BLaER1 treated with 17β-estradiol and CSF1 and Interleukin-3, amounts not matched to agents 10 nM and 100 nM (cell line): Measurements from ENCODE around the gene ARF6.
"Not testable (repeated sequence)": the region's sequence is repeated elsewhere in the genome, so short reads cannot be mapped to it uniquely, and the experiment has no call there.

Experiments used
- H3K27ac ChIP-seq, 11 experiments: shearing (Covaris generic); formaldehyde crosslinking; 2 replicates each; pipeline ENCODE4 v1.8.1; 2022
- H3K27me3 ChIP-seq, 11 experiments: shearing (Covaris generic); formaldehyde crosslinking; 2 replicates each; pipeline ENCODE4 v1.8.1; 2022
- H3K36me3 ChIP-seq, 11 experiments: shearing (Covaris generic); formaldehyde crosslinking; 2 replicates each; pipeline ENCODE4 v1.8.1; 2022
- H3K4me1 ChIP-seq, 10 experiments: shearing (Covaris generic); formaldehyde crosslinking; 2 replicates each; pipeline ENCODE4 v1.8.1; 2022
- H3K4me2 ChIP-seq, 11 experiments: shearing (Covaris generic); formaldehyde crosslinking; 2 replicates each; pipeline ENCODE4 v1.8.1; 2022
- H3K4me3 ChIP-seq, 10 experiments: shearing (Covaris generic); formaldehyde crosslinking; 2 replicates each; pipeline ENCODE4 v1.8.1; 2022
- H3K9ac ChIP-seq, 11 experiments: shearing (Covaris generic); formaldehyde crosslinking; 2 replicates each; pipeline ENCODE4 v1.8.1; 2022
- H3K9me3 ChIP-seq, 11 experiments: shearing (Covaris generic); formaldehyde crosslinking; replicated peaks in 1 of 11; 2 replicates each; pipeline ENCODE4 v1.8.1; 2022
- H4K20me1 ChIP-seq, 11 experiments: shearing (Covaris generic); formaldehyde crosslinking; 2 replicates each; pipeline ENCODE4 v1.8.1; 2022
- Cebpa-rat ChIP-seq, 11 experiments: shearing (Covaris generic); IDR thresholded peaks; 2 replicates each; pipeline ENCODE4 v1.8.1; 2022

Gene ARF6

DNA sequence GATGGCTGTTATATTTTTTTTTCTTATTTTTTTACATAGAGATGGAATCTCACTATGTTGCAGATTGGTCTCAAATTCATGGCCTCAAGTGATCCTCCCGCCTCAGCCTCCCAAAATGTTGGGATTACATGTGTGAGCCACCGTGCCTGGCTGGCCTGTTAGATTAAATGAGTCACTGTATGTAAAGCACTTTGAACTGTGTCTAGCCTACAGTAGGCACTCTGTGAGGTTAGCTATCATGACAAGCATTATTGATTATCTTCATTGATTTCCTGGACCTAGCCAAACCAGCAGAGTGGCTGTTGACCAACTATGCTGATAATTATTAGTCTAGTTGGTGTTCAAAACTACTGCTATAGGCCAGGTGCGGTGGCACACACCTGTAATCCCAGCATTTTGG is 42.6 kb downstream of the ARF6 start:
- no peak overlapping the region for H3K9ac ChIP-seq
- peak overlapping the region in 3 of 11 experiments; percentile 53 to 60 (median 58); a peak in 5 of 22 replicates for H3K4me2 ChIP-seq
- H3K4me3 ChIP-seq, result no peak overlapping the region
- peaks cover 0 to 7% (median 0%) of the 10 kb centered on the region in 11 experiments; a peak in 1 of 22 replicates for H3K36me3 ChIP-seq
- H4K20me1 ChIP-seq, result no peaks in the 10 kb centered on the region
- TF ChIP-seq Cebpa-rat (IDR thresholded peaks at IDR 0.05), result no peak
- H3K27ac ChIP-seq, result no peak overlapping the region
- H3K27me3 ChIP-seq, result no peaks in the 10 kb centered on the region
- peaks cover 31 to 48% (median 43%) of the 10 kb centered on the region in 11 experiments for H3K9me3 ChIP-seq
- H3K4me1 ChIP-seq, result peaks cover 12 to 69% (median 16%) of the 10 kb centered on the region in 10 experiments

DNA sequence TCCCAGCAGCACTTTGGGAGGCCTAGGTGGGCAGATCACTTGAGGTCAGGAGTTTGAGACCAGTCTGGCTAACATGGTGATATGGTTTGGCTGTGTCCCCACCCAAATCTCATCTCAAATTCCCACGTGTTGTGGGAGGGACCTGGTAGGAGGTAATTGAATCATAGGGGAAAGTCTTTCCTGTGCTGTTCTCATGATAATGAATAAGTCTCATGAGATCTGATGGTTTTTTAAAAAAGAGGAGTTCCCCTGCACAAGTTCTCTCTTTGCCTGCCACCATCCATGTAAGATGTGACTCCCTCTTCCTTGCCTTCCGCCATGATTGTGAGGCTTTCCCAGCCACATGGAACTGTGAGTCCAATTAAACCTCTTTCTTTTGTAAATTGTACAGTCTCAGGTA is 43.4 kb downstream of the ARF6 start:
- Histone ChIP-seq H3K4me1 (peaks cover 15 to 70% (median 17%) of the 10 kb centered on the region in 10 experiments), H3K9me3 (peaks cover 31 to 48% (median 43%) of the 10 kb centered on the region in 11 experiments)
- not testable (repeated sequence) for H3K36me3 ChIP-seq, H3K9ac ChIP-seq, H4K20me1 ChIP-seq, H3K27ac ChIP-seq, H3K27me3 ChIP-seq, H3K4me2 ChIP-seq, H3K4me3 ChIP-seq

DNA sequence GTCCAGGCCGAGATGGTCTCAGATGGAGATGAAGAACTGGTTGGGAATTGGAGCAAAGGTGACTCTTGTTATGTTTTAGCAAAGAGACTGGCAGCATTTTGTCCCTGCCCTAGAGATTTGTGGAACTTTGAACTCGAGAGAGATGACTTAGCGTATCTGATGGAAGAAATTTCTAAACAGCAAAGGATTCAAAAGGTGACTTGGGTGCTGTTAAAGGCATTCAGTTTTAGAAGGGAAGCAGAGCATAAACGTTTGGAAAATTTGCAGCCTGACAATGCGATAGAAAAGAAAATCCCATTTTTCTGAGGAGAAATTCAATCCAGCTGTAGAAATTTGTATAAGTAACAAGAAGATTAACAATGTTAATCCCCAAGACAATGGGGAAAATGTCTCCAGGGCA is 44.0 kb downstream of the ARF6 start:
- H3K27me3 ChIP-seq, H3K4me2 ChIP-seq, H3K27ac ChIP-seq, H3K9ac ChIP-seq, H3K4me3 ChIP-seq, H4K20me1 ChIP-seq, H3K36me3 ChIP-seq: not testable (repeated sequence)
- Histone ChIP-seq H3K9me3 (peaks cover 31 to 48% (median 43%) of the 10 kb centered on the region in 11 experiments), H3K4me1 (peaks cover 21 to 70% (median 23%) of the 10 kb centered on the region in 10 experiments)

DNA sequence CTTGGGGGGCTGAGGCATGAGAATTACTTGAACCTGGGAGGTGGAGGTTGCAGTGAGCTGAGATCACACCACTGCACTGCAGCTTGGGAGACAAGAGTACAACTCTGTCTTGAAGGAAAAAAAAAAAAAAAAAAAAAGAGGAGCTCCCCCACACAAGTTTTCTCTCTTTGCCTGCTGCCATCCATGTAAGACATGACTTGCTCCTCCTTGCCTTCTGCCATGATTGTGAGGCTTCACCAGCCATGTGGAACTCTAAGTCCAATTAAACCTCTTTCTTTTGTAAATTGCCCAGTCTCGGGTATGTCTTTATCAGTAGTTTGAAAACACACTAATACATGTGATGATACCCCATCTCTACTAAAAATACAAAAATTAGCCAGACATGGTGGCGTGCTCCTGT is 46.3 kb downstream of the ARF6 start:
- H3K4me3 ChIP-seq, result peak overlapping the region in 1 of 10 experiments; percentile 8; a peak in 1 of 20 replicates
- H4K20me1 ChIP-seq, H3K9ac ChIP-seq, H3K27me3 ChIP-seq, H3K36me3 ChIP-seq: not testable (repeated sequence)
- peak overlapping the region in 2 of 11 experiments; percentile 71 to 83; a peak in 3 of 22 replicates for H3K4me2 ChIP-seq
- H3K9me3 ChIP-seq, result peaks cover 40 to 64% (median 56%) of the 10 kb centered on the region in 11 experiments
- H3K4me1 ChIP-seq, result peaks cover 21 to 63% (median 23%) of the 10 kb centered on the region in 10 experiments
- peak overlapping the region in 3 of 11 experiments; percentile 83 to 88 (median 86); a peak in 3 of 22 replicates for H3K27ac ChIP-seq

DNA sequence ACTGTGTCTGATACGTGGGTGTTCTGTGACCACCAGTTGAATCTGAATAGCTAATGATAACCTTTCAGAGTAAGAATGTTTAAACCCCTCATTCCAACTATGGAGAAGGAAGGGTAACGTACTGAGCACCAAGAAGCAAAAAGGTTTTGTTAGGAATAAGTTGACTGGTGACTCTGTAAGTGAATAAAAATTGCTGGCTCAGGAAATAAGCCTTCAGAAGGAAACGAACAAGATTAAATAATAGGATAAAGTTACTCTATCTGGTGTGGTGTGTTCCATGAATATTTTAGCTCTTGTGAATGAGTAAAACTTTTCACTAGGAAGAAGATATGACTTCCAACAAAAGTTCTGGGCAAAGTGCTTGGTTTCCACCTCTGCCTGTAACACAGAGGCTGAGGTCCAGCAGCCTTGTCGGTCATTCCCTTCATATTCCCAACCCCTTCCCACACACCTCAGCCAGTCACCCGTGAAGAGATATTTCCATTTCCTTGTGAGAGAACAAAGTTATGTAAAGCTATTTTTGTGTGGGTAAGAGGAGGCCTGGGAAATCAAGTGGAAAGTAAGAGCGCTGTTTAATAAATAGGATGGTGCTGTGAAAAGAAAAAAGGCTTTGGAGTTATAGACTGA is 47.1 kb downstream of the ARF6 start:
- Histone ChIP-seq H3K9me3 (peaks cover 40 to 64% (median 56%) of the 10 kb centered on the region in 11 experiments), H3K4me1 (peaks cover 21 to 62% (median 24%) of the 10 kb centered on the region in 10 experiments), H3K4me3 (no peak overlapping the region), H3K27ac (peak overlapping the region; percentile 15 to 88 (median 67); a peak in 21 of 22 replicates), H4K20me1 (no peaks in the 10 kb centered on the region), H3K27me3 (no peaks in the 10 kb centered on the region), H3K36me3 (peaks cover 0 to 7% (median 0%) of the 10 kb centered on the region in 11 experiments; a peak in 2 of 22 replicates), H3K9ac (peak overlapping the region in 7 of 11 experiments; percentile 10 to 70 (median 45); a peak in 11 of 22 replicates), H3K4me2 (peak overlapping the region; percentile 62 to 83 (median 71))
- TF ChIP-seq Cebpa-rat (IDR thresholded peaks at IDR 0.05), result no peak

DNA sequence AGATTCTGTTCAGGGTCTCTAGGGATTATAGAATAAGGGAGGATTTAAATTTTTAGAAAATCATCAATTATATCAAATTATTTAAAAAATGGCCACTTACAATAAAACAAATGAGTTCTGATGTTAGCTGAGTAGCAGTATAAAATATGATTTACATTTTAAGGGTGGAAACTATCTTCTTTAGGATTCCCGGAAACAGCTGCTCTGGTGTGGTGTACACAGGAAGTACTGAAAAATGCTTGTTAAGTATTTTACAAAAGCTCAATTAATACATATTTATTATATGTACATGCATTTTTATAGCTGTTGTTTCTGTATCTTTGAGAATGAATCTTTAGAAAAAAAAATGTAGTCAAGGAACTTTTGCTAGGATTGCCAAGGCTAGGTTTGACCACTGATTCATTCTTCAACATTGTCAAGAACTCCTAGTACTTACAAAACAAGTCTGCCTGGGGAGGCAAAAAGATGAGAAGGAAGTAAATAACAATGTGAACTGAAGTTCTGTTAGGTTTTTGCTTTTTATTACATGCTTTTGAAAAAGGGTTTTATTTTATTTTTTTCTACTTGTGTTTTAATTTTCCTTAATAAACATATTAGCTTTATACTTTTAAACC is 48.0 kb downstream of the ARF6 start:
- H3K4me2 ChIP-seq, result peak overlapping the region; percentile 62 to 83 (median 71); a peak in 21 of 22 replicates
- H4K20me1 ChIP-seq, result no peaks in the 10 kb centered on the region
- no peaks in the 10 kb centered on the region for H3K27me3 ChIP-seq
- H3K4me3 ChIP-seq, result peak overlapping the region in 1 of 10 experiments; percentile 5; a peak in 2 of 20 replicates
- peaks cover 27 to 62% (median 32%) of the 10 kb centered on the region in 10 experiments for H3K4me1 ChIP-seq
- peak overlapping the region in 4 of 11 experiments; percentile 45 to 70 (median 64); a peak in 9 of 22 replicates for H3K9ac ChIP-seq
- H3K27ac ChIP-seq, result peak overlapping the region; percentile 15 to 88 (median 67); a peak in 21 of 22 replicates
- TF ChIP-seq Cebpa-rat (IDR thresholded peaks at IDR 0.05), result no peak
- peaks cover 40 to 60% (median 54%) of the 10 kb centered on the region in 11 experiments for H3K9me3 ChIP-seq
- peaks cover 0 to 7% (median 0%) of the 10 kb centered on the region in 11 experiments; a peak in 2 of 22 replicates for H3K36me3 ChIP-seq

DNA sequence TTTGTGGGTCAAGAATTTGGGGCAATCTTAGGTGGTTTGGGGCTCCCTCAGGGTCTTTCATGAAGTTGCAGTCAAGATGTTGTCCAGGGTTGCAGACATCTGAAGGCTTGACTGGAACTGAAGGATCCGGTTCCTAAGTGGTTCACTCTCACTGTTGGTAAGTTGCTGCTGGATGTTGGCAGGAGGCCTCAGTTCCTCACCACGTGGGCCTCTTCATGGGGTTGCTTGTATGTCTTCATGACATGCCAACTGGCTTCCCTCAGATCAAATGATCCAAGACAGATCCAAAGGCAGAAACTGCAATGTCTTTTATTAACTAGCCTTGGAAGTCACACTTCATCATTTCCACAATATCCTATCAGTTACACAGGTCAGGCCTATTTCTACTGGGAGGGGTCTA is 49.2 kb downstream of the ARF6 start:
- H4K20me1 ChIP-seq, result no peaks in the 10 kb centered on the region
- TF ChIP-seq Cebpa-rat (IDR thresholded peaks at IDR 0.05), result no peak
- H3K4me3 ChIP-seq, result no peak overlapping the region
- H3K4me2 ChIP-seq, result peak overlapping the region in 4 of 11 experiments; percentile 71 to 83 (median 79); a peak in 6 of 22 replicates
- H3K4me1 ChIP-seq, result peaks cover 38 to 69% (median 42%) of the 10 kb centered on the region in 10 experiments
- peaks cover 28 to 48% (median 44%) of the 10 kb centered on the region in 11 experiments for H3K9me3 ChIP-seq
- no peaks in the 10 kb centered on the region for H3K27me3 ChIP-seq
- peak overlapping the region in 6 of 11 experiments; percentile 66 to 88 (median 78); a peak in 9 of 22 replicates for H3K27ac ChIP-seq
- H3K36me3 ChIP-seq, result peaks cover 0 to 7% (median 0%) of the 10 kb centered on the region in 11 experiments; a peak in 2 of 22 replicates
- H3K9ac ChIP-seq, result no peak overlapping the region; a peak in 2 of 22 replicates

DNA sequence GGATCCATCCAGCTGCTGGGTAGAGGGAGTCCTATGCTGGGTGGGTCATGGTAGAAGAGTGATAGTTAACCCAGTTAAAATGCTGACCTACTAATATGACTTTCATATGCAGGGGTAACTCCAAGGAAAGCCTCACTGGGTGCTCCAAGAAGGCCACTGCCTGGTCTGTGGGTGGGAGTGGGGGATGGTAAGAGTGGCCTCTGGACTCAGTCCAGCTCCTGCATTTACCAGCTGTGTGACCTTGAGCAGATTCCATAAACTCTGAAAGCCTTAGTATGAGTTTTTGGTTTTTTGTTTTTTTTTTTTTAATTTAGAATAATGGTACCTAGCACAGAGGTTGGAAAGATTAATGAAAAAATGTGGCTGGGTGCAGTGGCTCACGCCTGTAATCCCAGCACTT is 51.6 kb downstream of the ARF6 start:
- Histone ChIP-seq H3K27me3 (no peaks in the 10 kb centered on the region), H3K4me2 (peak overlapping the region in 3 of 11 experiments; percentile 74 to 78 (median 76); a peak in 4 of 22 replicates), H3K9me3 (peaks cover 7 to 24% (median 20%) of the 10 kb centered on the region in 11 experiments; a peak in 21 of 22 replicates), H4K20me1 (no peaks in the 10 kb centered on the region), H3K4me1 (peaks cover 38 to 72% (median 42%) of the 10 kb centered on the region in 10 experiments), H3K9ac (no peak overlapping the region), H3K36me3 (peaks cover 0 to 4% (median 0%) of the 10 kb centered on the region in 11 experiments; a peak in 1 of 22 replicates), H3K27ac (no peak overlapping the region), H3K4me3 (no peak overlapping the region)
- no peak for TF ChIP-seq Cebpa-rat (IDR thresholded peaks at IDR 0.05)
